HG02852 (cell line): ENCODE data around the gene FOXL3.
"Not testable (repeated sequence)": the region's sequence is repeated elsewhere in the genome, so short reads cannot be mapped to it uniquely, and the experiment has no call there.

Experiments used
- ATAC-seq: cut with Tn5 transposase; IDR thresholded peaks from one replicate; pipeline ENCODE4 v1.9.1; 2021; ENCODE audit warnings: mild to moderate bottlenecking, moderate library complexity; ENCODE audit not compliant: unreplicated experiment

FOXL3 gene

DNA sequence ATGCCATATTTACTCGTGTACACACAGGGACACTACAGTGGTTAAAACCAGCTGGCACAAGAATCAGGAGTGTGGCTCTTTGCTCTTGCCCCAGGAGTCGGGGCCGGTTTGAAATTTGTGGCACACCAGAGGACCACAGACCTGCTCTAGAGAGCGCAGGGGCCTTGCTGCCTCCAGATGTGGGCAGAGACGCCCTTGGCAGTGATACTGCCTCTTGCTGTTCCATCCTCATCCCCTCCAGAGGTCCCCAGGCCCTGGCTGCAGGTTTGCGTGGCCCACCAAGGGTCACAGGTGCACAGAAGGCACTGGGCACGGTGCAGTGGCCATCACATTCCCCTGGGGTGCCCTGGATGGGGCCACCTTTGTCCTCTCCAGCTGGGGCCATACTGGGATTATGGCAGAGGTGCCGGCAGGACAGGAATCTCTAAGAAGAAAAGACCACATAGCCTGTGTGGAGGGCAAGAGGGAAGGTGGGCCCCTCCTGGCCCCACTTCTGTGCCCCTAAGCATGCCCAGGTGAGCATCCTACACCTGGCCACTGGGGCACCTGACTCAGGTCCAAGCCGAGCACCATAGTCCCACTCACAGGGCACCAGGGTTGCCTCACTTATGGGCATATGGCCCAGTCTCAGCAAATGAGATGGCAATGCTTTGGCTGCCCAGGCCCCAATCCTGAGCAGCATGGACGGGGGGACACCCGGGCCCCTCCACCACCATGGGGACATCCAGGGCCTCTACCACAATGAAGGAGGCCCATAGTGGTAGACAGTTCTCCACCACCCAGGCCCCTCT, 45.6 kb downstream of the FOXL3 start:
- ATAC-seq, result no peak

GRCh38 chr7:336149-336533, 46.2 kb downstream of the FOXL3 start:
- not testable (repeated sequence) for ATAC-seq

- no peak for ATAC-seq
Observed at GRCh38 chr7:336810-337566, 47.0 kb downstream of the FOXL3 start.

DNA sequence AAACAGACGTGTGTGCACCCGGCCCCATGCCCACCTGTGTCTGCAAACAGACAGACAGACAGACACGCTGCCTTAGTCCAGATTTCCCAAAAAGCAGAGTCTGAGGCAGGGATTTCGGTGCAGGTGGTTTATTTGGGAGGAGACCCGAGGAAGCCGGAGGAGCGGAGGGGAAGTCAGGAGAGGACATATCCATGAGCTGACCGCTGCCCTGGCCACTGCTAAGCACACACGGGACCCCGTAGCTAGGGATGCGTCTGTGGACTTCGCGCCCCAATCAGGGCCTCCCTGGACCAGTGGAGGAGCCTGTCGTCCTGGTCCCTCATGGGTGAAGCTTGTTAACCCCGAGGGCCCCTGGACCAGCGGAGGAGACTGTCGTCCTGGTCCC, 47.6 kb downstream of the FOXL3 start:
- ATAC-seq, result no peak

DNA sequence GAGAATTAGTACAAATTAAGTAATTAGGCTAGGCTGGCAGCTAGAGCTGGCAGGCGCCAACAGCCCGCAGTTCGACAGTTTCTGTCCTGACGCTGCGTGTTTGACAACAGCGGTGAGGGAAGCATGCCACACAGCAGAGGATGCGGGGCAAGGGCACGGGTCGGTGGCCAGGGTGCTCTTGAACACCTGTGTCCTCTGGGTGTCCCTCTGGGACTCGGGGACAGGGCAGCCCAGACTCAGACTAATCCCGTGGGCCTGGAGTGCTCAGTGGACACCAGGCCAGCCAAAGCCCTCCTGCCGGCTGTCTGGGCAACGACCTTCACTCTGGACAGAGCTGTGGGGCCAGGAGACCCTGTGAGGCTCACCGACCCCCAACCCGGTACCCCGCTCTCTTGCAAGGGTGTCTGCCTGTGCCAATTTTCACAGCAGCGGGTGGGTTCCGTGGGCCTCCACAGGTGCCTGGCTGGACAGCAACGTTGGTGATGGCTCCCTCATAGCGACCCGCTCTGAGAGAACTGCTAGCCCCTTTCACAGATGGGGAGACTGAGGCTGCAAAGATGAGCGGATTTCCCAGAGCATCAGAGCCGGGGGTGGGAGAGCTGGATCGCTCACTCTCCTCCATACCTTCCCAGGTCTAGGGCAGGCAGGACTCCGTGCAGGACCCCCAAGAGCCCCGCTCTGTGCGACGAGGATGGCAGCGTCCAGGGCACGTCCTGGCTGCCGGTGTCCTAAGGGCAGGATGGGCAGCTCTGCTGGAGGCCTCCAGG, 48.5 kb downstream of the FOXL3 start:
- ATAC-seq, result no peak

GRCh38 chr7:339062-339342, 49.0 kb downstream of the FOXL3 start:
- ATAC-seq, result no peak

DNA sequence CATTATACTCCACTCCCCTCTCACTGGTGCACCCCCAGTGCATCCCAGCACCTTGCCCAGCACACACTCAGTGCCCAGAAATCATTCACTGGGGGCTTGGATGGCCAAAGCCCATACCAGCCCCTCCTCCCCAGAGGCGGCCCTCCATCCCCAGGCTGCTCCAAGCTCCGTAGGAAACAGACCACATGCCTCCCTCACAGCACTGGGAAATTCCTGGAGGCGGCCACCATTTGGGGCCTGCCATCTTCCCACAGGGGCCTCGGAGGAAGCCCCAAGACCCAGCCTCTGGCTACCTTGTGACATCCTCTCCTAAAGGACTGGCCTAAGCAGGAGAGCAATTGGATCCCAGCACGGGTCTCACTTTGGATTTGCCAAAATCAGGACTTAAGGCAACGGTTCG, 49.7 kb downstream of the FOXL3 start:
- ATAC-seq, result no peak

DNA sequence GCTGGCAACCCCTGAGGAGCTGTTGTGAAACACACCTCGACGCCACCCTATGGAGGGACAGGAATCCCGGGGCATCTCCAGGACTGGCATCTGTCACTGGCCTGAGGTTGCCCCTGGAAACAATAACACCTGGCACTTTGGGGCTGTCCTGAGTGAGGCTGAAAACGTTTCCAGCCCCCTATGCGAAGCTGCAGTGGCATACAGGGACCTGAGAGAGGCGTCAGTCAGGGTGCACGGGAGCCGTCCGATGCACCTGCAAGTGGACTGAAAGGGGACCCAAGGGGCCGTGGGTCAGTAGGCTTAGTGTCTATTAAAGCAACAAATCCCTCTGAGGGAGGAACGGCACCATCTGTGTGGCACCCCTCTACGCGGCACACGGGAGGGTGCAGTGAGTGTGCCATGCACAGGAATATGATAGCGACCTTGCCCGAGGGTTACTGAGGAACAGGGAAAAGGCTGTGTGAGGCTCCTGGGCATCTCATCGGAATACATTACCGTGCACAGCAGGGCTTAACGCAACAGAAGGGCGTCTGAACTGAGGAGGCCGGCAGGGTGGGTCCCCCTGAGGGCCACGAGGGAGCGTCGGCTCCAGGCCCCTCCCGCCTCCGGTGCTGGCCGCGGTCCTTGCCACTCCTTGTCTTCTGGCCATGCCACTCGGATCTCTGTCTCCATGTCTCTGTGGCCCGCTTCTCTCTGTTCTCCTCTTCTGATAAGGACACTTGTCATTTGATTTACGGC, 50.4 kb downstream of the FOXL3 start:
- ATAC-seq, result no peak
